ENCODE measurements around the gene MBNL1.

- TF ChIP-seq POLR2A (IDR thresholded peaks at IDR 0.05; ENCODE audit: low read length) (no peak), GATA1 (IDR thresholded peaks at IDR 0.05; ENCODE audit: low read depth, low read length) (no peak)
Observed at GRCh38 chr3:152258448-152259393, 10.0 kb upstream of the MBNL1 start.

Measured in erythroblast (primary cell).